Iris pigment epithelial cell (primary cell): ENCODE results near the gene MMP27.
"Not testable (repeated sequence)": the region's sequence is repeated elsewhere in the genome, so short reads cannot be mapped to it uniquely, and the experiment has no call there.

ENCODE experiments used
- DNase-seq: peaks from one replicate; pipeline ENCODE4 v3.0.0-alpha.2; 2011; ENCODE audit warnings: low read depth

Gene MMP27, protein sequence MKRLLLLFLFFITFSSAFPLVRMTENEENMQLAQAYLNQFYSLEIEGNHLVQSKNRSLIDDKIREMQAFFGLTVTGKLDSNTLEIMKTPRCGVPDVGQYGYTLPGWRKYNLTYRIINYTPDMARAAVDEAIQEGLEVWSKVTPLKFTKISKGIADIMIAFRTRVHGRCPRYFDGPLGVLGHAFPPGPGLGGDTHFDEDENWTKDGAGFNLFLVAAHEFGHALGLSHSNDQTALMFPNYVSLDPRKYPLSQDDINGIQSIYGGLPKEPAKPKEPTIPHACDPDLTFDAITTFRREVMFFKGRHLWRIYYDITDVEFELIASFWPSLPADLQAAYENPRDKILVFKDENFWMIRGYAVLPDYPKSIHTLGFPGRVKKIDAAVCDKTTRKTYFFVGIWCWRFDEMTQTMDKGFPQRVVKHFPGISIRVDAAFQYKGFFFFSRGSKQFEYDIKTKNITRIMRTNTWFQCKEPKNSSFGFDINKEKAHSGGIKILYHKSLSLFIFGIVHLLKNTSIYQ

DNA sequence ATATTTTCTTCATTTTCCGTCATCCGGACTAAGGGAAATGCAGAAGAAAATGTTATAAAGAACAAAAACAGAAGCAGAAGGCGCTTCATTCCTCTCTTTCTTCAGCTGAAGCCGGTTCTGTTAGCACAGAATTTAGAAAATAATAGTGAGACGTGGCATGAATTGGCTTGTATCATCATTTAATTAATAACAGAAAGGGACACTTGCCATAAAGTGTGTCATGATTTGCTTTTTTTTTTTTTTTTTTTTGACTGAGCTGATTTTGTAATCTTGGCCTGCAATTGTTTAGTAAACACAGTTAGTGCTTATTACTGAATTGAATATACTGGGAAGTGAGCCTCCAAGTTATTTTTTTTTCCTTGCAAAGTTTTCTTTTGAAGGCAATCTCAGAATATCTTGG is at the start of gene MMP27:
TSS of gene MMP27 (minus strand) at position 144 of the 400 bp plus-strand sequence. CDS start at position 89, 55 bp downstream.
- no peak for DNase-seq

GRCh38 chr11:102753267-102753666 is 47.7 kb upstream of the MMP27 start:
- no peak for DNase-seq

DNA sequence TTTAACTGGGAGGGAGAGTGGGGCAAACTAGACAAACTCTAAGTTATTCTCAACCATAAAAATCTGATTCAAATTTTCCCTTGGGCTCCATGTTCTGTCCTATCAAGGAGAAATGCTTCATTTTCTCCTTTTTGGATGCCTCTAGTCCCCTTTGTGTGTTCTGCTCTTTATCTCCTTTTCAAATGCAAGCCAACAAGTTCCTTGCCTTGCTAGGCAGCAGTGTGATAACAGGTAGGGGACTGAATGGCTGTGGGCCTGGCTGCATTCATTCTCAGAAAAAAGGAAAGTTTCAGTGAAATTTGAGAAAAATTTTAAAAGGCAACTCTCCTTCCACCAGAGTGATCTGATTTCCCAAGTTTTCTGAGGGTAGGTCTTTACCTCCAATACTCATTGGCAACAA is 46.1 kb upstream of the MMP27 start:
- DNase-seq: no peak

- DNase-seq: no peak
These were observed 43.6 kb upstream of the MMP27 start for GRCh38 chr11:102749101-102749722.

GRCh38 chr11:102746746-102747578 is 41.4 kb upstream of the MMP27 start:
- DNase-seq: not testable (repeated sequence)

GRCh38 chr11:102734650-102735049 is 29.1 kb upstream of the MMP27 start:
- DNase-seq: no peak

GRCh38 chr11:102733232-102733875 is 27.8 kb upstream of the MMP27 start:
- peak; percentile 45 for DNase-seq

- DNase-seq: not testable (repeated sequence)
These were observed 25.4 kb upstream of the MMP27 start for GRCh38 chr11:102730944-102731343.

GRCh38 chr11:102729849-102730815 is 24.6 kb upstream of the MMP27 start:
- DNase-seq: peak; percentile 13

- DNase-seq: peak; percentile 83
These were observed 22.3 kb upstream of the MMP27 start for GRCh38 chr11:102727890-102728289.

GRCh38 chr11:102724904-102725500 is 19.4 kb upstream of the MMP27 start, which contains the start of gene MMP8:
MMP8 (minus strand) TSS chr11:102724954; CDS start chr11:102724855, 99 bp downstream.
- peak; percentile 40 for DNase-seq

GRCh38 chr11:102722821-102723220 is 17.3 kb upstream of the MMP27 start:
- no peak for DNase-seq

DNA sequence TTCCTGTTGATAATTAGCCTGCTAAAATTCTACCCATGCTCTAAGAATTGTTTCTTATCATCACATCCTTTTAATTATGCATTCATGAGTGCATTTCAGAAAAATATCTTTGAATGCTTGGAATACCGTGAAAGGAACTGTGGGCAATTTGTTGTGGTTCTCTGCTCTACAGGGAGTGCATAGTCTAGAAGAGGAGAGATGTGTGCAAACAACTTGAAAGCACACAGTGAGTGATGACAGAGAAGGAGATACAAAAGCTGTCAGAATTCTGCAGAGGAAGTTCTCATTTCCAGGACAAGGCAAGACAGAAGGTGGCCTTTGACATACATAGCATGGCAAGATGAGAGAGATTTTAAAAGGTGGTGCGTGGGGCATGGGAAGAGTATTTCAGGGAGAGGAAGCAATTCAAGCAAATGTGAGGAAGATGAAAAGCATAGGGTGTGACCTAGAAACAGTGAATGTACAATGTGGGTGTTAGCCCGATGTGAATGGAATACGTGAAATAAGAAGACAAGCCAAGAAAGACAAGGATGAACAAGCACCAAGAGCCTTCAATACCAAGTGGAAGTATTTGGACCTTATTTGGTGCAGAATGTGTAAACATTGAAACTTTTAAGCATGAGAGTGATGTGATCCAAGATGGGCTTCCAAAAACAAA is 14.2 kb upstream of the MMP27 start:
- no peak for DNase-seq

DNA sequence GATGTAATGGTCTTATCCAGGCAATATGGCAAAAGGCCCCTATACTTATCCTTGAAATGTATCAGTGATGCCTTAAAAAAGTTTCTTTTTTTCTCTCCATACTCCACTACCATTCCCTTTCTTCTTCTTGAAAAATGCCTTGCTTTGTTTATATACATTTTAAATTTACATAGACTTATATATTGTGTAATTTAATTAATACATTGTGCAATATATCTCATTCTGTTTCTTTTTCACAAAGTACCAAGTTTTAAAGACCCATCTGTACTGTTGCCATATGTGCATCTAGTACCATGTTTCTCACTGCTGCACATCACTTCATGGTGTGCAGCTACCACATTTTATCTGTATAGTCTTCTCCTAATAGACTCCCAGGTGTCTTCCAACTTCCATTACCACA is 11.7 kb upstream of the MMP27 start:
- no peak for DNase-seq

GRCh38 chr11:102716527-102716926 is 11.0 kb upstream of the MMP27 start:
- DNase-seq: no peak

- no peak for DNase-seq
These were observed 6.6 kb upstream of the MMP27 start for GRCh38 chr11:102712137-102712536.

GRCh38 chr11:102709201-102709945 is 3.8 kb upstream of the MMP27 start:
- peak; percentile 24 for DNase-seq

GRCh38 chr11:102708654-102709053 is 3.1 kb upstream of the MMP27 start:
- no peak for DNase-seq

GRCh38 chr11:102704841-102705240 is 728 bp downstream of the MMP27 start:
- DNase-seq: no peak
